Epithelial cell of prostate (primary cell): ENCODE measurements around the gene PDXDC1.
"Not testable (repeated sequence)": the region's sequence is repeated elsewhere in the genome, so short reads cannot be mapped to it uniquely, and the experiment has no call there.

ENCODE experiments used
- DNase-seq: peaks from one replicate; pipeline ENCODE4 v3.0.0-alpha.2; 2011; ENCODE audit warnings: low read depth, low spot score
- H3K27ac ChIP-seq: fragments of 450-650 bp; 2 replicates; pipeline ENCODE4 v1.5.1; 2017; ENCODE audit warnings: mild to moderate bottlenecking

Gene PDXDC1

DNA sequence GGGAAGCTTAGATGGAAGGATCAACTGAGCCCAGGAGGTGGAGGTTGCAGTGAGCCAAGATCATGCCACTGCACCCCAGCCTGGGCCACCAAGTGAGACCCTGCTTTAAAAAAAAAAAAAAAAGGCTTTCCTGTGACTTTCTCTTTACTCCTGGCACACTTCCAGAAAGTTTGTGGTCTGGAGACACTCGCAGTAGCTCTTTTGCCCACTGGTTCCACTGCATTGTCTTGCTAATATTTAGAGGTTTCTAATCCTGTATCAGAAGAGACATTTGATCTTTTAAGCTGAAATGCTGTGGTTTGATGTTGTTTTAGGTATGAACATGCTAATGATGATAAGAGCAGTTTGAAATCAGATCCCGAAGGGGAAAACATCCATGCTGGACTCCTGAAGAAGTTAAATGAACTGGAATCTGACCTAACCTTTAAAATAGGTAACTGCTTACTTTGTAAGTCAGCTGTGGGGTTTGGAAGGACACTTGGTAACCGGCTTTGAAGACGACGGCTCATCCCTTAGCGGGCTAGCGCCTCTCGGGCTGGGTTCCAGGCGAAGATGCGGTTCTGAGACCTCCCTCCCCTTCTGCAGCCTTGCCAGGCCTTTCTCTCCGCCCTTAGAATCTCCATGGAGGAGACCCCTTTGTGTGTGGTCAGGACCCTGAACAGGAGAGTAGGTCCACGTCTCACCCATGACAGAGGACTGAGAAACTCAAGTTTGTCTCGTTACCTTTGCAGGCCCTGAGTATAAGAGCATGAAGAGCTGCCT is 57.9 kb downstream of the PDXDC1 start:
- DNase-seq, result no peak
- no peak overlapping the region for H3K27ac ChIP-seq

DNA sequence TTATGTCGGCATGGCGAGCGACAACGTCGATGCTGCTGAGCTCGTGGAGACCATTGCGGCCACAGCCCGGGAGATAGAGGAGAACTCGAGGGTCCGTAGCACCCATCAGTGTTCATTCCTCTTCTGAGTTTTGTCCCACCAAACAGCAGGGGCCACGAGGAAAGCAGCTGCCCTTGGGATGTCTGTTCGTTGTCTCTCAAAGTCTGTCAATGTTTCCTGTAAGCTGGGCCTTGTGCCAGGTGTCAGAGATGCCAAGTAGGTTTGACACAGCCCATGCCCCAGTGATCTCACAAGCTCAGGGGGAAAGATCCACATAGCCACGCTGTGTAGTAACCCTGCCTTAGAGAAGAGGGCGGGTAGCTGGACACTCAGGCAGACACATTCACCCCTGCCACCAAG is 58.5 kb downstream of the PDXDC1 start:
- DNase-seq, result no peak

DNA sequence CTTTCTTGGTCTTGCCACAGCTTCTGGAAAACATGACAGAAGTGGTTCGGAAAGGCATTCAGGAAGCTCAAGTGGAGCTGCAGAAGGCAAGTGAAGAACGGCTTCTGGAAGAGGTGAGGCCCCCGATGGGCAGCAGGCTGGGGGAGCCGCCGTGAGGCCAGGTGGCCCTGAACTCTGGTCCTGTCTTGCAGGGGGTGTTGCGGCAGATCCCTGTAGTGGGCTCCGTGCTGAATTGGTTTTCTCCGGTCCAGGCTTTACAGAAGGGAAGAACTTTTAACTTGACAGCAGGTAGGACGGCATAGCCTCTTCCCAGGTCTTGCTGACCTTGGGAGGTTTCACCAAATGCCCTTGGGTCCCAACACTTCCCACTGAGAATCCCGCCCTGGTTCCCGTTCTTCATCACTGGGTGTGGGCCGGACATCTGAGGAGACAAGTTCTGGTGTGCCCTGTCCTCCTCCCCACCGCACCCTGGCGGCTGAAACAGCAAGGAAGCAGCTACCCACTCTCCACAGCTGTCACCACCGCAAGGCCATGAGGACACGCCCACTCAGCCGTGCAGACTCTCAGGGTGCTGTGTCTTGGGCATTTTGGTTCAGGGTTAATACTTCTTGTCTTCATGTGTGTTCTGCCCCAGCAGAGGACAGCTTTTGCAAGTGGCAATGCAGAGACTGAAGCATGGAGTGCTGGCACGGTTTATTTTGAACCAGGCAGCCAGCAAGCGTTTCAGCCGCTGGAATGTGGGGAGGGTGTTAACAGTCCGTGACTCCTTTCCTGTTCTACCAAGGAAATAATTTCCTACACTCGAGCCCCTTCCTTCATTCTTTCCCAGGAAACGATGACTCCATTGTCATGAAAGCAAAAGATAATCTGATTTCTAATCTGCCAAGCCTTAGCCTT is 59.7 kb downstream of the PDXDC1 start:
- DNase-seq, result no peak
- H3K27ac ChIP-seq, result no peak overlapping the region

More for the DNA sequence above, 58.5 kb downstream of the PDXDC1 start:
- no peak overlapping the region for H3K27ac ChIP-seq

DNA sequence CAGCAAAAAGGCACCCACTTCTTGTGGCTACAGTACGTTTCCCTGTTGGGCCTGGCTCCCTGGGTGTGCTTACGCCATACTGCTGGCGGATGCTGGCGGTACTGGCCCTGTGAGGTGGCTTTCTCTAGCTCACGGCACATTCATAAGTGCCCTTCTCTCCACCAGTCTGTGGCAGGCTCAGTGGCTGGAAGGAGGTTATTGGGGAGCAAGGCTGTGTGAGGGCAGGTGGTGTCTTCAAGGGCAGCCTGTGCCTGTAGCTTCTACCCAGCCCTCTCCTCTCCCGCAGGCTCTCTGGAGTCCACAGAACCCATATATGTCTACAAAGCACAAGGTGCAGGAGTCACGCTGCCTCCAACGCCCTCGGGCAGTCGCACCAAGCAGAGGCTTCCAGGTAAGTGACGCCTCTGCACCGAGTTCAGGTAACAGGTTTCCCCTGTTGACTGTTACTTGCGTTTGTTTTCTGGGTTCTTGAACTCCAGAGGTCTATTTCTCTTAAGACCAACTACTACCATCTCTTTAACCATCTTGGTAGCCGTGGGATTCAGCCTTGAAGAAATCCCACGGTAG is 60.4 kb downstream of the PDXDC1 start:
- no peak for DNase-seq
- no peak overlapping the region for H3K27ac ChIP-seq

DNA sequence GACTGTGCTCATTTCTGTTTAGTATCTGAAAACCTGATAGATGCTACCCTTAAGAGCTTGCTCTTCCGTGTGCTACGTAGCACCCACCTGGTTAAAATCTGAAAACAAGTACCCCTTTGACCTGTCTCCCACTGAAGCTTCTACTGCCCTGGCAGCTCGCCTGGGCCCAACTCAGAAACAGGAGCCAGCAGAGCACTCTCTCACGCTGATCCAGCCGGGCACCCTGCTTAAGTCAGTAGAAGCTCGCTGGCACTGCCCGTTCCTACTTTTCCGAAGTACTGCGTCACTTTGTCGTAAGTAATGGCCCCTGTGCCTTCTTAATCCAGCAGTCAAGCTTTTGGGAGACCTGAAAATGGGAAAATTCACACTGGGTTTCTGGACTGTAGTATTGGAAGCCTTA is 62.2 kb downstream of the PDXDC1 start:
- DNase-seq, result no peak
- H3K27ac ChIP-seq, result no peak overlapping the region

DNA sequence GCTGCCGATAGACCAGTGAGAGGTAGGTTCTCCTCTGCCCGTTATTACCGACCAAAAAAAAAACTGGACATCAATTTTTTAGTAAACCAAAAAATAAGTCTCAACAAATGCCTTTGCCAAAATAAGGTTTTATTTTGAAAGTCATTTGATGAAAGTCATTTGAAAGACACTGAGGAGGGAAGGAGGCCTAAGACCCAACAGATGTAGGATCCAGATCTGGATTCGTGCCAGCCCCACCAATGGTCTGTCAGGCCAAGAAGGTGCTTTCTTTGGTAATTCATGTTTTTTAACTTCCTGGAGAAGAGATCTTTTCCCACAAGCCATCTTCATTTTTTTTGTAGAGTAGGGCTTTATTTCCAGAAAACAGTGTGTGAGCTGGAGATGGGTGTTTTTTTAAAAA is 62.9 kb downstream of the PDXDC1 start:
- DNase-seq, result no peak
- no peak overlapping the region for H3K27ac ChIP-seq

DNA sequence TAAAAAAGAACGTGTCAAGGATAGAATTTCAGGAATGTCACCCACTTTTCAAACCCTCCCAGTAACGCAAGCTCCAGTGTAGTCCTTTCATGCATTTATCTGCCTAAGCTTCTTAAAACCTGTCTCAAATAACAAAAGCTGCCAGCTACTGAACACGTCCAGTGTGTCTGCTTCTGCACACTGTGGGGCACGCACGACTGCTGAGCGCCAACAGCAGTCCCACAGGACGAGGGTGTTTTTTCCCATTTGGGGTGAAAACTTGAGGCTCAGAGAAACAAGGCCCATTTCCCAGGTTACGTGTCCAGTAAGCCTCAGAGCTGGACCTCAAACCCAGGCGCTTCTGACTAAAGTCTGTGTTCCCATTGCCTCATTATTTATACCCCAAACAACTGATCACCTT is 63.9 kb downstream of the PDXDC1 start:
- H3K27ac ChIP-seq, result no peak overlapping the region
- no peak for DNase-seq

DNA sequence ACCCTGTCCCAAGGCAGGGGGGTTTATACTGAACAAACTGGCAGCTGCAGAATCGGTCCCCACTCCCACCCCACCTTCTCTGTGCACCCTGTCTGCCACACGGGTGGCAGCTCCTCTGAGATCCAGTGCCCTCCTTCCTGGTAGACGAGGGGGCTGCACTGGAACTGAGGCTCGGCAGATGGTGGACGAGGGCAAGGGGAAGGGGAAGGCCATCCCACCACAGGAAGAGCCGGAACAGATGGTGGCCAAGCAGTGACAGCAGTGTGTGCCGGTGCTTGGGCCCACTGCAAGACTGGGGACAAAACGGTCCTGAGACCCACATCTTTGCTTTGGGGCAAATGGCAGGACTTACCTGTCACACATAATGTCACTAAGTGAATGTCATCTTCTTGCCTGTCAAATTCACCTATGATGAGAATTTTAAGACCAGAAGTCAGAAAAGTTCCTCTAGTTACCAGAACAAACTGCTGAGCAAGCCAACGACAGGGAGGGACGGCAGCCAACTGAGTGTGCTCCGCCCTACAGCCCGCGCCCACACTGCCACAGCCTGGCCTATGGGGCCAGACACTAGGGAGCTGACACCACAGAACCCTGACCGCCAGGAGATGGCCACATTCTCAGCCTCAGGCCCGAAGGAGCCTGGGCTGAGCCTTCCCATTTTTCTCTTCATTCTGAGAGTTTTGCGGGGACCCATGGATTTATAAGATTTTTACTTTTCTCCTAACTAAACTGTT is 66.6 kb downstream of the PDXDC1 start:
- no peak for DNase-seq
- H3K27ac ChIP-seq, result no peak overlapping the region

DNA sequence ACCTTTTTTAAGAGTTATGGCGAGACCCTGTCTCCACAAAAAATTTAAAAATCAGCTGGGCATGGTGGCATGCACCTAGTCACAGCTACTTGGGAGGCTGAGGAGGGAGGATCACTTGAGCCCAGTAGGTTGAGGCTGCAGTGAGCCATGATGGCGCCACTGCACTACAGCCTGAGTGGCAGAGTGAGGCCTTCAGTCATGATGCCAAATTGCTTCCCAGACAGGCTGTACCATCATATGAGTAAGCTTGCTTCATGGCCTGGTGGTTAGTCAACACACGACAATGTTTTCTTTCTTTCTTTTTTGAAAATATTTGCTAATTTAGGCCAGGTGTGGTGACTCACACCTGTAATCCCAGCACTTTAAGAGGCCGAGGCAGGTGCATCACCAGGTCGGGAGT is 68.5 kb downstream of the PDXDC1 start:
- H3K27ac ChIP-seq, result no peak overlapping the region
- DNase-seq, result peak; percentile 46

DNA sequence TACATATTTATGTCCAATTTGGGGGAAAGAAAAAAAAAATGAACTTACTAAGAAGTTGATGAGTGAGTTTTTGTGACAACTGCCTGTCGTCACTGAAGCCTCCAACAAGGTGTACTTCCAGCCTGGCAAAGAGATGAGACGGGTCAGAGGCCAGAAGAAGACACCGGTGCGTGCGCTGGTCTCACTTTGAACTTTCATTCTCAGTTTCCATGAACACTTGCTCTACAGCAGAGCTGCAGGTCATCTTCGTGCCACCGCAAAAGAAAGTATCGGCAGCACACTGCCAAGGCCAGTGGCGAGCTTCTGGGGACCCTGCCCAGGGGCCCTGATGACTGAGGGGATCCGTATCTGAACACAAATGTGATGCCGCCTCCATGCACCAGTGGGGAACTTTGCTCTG is 69.5 kb downstream of the PDXDC1 start:
- no peak for DNase-seq
- H3K27ac ChIP-seq, result no peak overlapping the region

DNA sequence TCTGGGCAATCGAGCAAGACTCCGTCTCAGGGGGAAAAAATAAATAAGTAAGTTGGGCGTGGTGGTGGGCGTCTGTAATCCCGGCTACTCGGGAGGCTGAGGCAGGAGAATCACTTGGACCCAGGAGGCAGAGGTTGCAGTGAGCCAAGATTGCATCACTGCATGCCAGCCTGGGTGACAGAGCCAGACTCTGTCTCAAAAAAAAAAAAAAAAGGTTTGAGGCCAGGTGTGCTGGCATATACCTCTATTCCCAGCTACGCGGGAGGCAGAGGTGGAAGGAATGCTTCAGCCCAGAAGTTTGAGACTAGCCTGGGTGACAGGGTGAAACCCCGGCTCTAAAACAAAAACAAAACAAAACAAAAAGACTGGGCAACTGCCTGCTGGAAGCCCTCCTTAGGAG is 70.4 kb downstream of the PDXDC1 start:
- not testable (repeated sequence) for H3K27ac ChIP-seq, DNase-seq

DNA sequence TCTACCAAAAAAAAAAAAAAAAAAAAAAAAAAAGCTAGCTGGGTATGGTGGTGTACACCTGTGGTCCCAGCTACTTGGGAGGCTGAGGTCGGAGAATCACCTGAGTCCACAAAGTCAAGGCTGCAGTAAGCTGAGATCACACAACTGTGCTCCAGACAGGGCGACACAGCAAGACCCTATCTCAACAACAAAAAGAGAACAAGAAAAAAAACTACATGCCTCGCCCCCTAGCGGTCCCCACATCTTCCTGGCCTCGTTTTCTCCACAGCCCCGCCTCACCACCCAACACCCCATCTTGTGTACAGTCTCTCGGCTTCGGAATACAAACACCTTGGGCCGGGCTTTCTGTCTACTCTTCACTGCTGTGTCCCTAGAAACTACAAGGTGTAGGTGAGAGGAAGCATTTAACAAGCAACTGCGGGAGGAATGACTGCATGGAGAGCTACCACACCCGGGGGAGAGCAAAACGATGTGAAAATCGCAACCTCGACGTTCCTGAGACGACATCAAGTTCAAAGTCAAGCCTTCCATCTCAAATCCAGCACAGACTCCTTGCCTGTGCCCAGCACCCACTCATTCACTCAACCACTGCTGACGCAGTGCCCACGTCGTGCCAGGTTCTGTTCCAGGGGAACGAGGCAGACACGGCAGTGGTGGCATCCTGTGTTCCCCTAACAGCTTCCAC is 72.0 kb downstream of the PDXDC1 start:
- DNase-seq, result no peak
- H3K27ac ChIP-seq, result no peak overlapping the region

DNA sequence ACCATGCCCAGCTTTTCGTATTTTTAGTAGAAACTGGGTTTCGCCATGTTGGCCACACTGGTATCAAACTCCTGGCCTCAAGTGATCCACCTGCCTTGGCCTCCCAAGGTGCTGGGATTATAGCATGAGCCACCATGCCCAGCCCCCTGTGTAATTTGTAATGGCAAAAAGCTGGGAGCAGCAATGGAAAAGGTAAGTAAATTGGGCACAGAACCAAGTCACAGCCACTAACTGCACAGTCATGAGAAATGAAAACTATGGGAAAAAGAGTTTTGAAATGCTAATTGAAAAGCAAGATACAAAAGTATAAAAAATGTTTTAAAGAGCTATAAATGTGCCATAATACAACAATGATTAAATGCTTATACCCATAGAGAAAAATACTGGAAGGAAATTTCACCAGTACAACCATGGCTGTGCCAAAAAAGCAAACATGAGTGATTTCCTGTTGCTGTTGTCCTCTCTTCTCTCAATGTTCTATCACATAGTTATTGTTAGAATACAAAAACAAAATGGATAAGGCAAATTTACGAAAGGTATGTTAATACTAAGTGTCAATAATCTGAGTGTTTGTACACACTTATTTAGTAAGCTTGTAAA is 74.9 kb downstream of the PDXDC1 start:
- DNase-seq, result no peak
- H3K27ac ChIP-seq, result no peak overlapping the region

DNA sequence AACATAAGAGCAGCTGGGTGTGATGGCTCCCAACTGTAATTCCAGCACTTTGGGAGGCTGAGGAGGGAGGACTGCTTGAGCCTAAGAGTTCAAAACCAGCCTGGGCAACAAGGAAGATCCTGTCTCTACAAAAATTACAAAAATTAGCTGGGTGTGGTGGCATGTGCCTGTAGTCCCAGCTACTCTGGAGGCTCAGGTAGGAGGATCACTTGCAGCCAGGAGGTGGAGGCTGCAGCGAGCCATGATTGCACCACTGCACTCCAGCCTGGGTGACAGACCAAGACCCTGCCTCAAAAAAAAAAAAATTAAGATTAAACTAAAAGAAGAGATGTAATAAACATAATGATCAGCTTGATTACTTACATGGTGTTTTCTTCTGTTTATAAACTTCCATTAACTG is 75.6 kb downstream of the PDXDC1 start:
- H3K27ac ChIP-seq, DNase-seq: not testable (repeated sequence)

DNA sequence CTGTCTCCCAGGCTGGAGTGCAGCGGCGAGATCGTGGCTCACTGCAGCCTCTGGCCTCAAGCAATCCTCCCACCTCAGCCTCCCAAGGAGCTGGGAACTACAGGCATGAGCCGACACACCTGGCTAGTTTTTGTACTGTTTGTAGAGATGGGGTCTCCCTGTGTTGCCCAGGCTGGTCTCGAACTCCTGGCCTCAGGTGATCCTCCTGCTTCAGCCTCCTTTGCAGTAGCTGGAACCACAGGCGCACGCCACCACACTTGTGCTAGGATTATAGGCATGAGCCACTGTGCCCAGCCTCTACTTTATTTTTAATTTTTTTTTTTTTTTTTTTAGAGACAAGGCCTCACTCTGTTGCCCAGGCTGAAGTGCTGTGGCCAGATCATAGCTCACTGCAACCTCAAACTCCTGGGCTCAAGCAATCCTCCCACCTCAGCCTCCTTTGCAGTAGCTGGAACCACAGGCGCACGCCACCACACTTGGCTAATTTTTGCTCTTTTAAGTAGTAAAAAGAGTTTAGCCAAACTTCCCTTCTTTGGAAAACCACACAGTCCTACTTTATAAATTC is 76.6 kb downstream of the PDXDC1 start:
- no peak overlapping the region for H3K27ac ChIP-seq
- no peak for DNase-seq

DNA sequence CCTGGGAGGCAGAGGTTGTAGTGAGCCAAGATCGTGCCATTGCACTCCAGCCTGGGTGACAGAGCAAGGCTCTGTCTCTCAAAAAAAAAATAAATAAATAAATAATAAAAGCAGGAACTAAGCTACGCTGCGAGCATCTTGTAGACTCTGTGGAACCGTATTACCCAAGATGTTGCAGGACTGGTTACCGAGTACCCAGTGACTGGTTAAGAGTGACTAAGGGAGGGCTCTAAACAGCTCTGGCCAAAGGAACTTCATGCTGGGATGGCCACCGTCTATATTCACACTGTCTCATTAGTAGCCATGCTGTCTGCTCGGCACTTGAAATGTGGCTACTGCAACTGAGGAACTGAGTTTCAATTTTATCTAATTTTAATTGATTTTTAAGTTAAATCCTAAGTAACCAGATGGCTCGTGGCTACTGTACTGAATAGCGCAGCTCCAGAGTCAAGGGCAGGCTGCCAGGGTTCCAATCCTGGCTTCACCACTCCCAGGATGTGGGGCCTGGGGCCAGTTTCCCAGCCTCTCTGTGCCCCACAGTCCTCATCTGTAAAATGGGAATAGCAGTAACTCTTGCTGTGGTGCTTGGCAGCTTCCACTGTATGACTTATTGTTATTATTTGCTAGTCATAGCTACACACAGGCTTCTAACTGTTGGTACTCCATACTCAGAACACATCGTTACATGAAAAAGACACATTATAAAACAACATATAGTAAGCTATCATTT is 78.1 kb downstream of the PDXDC1 start:
- no peak for DNase-seq
- H3K27ac ChIP-seq, result no peak overlapping the region

DNA sequence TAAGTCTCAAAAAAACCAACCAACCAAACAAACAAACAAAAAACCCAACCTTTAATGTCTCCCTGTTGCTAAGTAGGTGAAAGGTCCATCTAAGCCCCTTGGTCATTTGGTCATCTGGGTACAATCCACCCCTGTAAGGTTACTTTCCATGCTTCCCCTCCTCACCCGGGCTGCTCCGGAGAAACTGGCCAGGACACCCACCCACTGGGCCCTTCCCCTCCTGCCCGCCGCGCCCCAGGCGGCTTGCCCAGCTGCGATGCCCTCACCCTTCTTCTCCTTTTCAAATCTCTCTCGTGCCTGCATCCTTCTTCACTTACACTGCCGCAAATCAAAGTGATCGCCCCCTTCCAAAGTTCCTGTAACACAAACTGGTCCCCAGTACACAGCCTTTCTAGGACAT is 79.1 kb downstream of the PDXDC1 start:
- DNase-seq, result no peak
- H3K27ac ChIP-seq, result no peak overlapping the region

DNA sequence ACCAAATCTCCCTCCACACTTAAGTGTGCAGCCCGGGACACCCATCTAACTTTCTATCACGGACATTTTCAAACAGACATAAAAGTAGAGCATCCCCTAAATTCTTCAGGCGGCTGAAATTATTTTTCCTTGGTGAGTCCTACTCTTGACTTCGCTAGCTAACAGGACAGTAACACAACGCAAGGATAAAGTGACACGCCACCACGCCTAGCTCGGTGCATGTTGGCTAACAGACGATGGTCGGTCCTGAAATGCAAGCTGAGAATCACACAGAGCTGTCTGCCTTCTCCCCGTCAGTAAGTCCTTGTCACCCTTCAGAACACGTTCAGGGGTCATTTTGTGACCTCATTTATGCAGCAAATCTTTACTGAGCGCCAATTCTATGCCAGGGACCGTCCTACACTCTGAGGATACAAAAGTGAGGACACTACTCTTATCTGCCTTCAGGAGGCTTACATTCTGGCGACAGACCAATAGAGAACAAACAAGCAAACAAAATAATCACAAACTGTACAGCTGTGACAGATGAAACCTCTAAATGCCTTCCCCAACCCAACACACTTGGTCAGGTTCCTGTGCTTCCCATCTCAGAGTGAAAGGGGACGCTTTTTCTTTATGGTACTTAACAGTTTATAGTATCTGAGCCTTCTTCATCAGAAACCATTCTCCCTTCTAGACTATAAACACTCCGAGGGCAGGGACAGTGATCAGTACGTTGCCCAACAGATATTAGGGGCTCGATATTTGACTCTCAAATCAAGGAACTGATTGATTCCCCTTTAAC is 79.7 kb downstream of the PDXDC1 start:
- no peak for DNase-seq
- H3K27ac ChIP-seq, result no peak overlapping the region
